SU-DHL-6 (cell line): Measurements from ENCODE around the gene PADI2.

Experiments used
- H2AFZ ChIP-seq: fragments of 200-600 bp; sonication (generic); 2 replicates; pipeline ENCODE4 v1.6.1; 2014; ENCODE audit warnings: low read depth, mild to moderate bottlenecking, moderate library complexity, mixed read lengths, antibody characterized with exemption, low read length; ENCODE audit not compliant: severe bottlenecking
- H3F3A ChIP-seq: fragments of 200-600 bp; shearing (Covaris generic); 2 replicates; pipeline ENCODE4 v1.6.0; 2016; ENCODE audit warnings: antibody characterized with exemption, mild to moderate bottlenecking; ENCODE audit not compliant: insufficient read depth
- H3K27ac ChIP-seq: fragments of 200-600 bp; sonication (generic); 2 replicates; pipeline ENCODE4 v1.5.1; 2016; ENCODE audit warnings: low read depth, mild to moderate bottlenecking, low read length, moderate library complexity, mixed read lengths
- H3K27me3 ChIP-seq: fragments of 200-600 bp; sonication (generic), shearing (Covaris generic); 2 replicates; pipeline ENCODE4 v1.6.0; 2014; ENCODE audit warnings: mild to moderate bottlenecking, low read length
- H3K36me3 ChIP-seq: fragments of 200-600 bp; sonication (generic); 2 replicates; pipeline ENCODE4 v1.6.1; 2014; ENCODE audit warnings: mild to moderate bottlenecking, low read length, mixed read lengths
- H3K4me2 ChIP-seq: fragments of 300-600, 200-600 bp; shearing (Covaris generic), sonication (generic); 2 replicates; pipeline ENCODE4 v1.6.0; 2014; ENCODE audit warnings: low read length, low read depth, mild to moderate bottlenecking; ENCODE audit not compliant: poor library complexity, severe bottlenecking
- H3K4me3 ChIP-seq: fragments of 200-600 bp; sonication (generic); 2 replicates; pipeline ENCODE4 v1.5.1; 2014; ENCODE audit warnings: antibody characterized with exemption, low read length, mild to moderate bottlenecking, mixed read lengths; ENCODE audit not compliant: insufficient read depth, poor library complexity, severe bottlenecking
- H3K79me2 ChIP-seq: fragments of 200-600 bp; sonication (generic); 2 replicates; pipeline ENCODE4 v1.6.1; 2014; ENCODE audit warnings: mild to moderate bottlenecking, low read length, moderate library complexity; ENCODE audit not compliant: insufficient read depth
- H3K9ac ChIP-seq: fragments of 200-600 bp; sonication (generic); 2 replicates; pipeline ENCODE4 v1.7.0; 2014; ENCODE audit warnings: mild to moderate bottlenecking, low read length
- H3K9me2 ChIP-seq: fragments of 200-600 bp; sonication (generic); replicated peaks from 2 replicates; pipeline ENCODE4 v1.6.1; 2014; ENCODE audit warnings: low read length; ENCODE audit not compliant: insufficient read depth
- H3K9me3 ChIP-seq: fragments of 200-600 bp; sonication (generic); 2 replicates; pipeline ENCODE4 v1.6.1; 2014; ENCODE audit warnings: low read length, mixed read lengths; ENCODE audit not compliant: insufficient read depth
- H4K20me1 ChIP-seq: fragments of 200-600 bp; sonication (generic); 2 replicates; pipeline ENCODE4 v1.6.1; 2014; ENCODE audit warnings: low read depth, mild to moderate bottlenecking, antibody characterized with exemption, low read length, moderate library complexity, mixed read lengths
- CTCF ChIP-seq: fragments of 200-600 bp; sonication (generic); IDR thresholded peaks from one replicate; pipeline ENCODE4 v1.5.1; 2017; ENCODE audit warnings: antibody characterized with exemption, mild to moderate bottlenecking, low read length, moderate library complexity; ENCODE audit not compliant: insufficient read depth, poor library complexity, severe bottlenecking
- EZH2phosphoT487 ChIP-seq: fragments of 200-600 bp; sonication (generic), shearing (Covaris generic); conservative IDR thresholded peaks from 2 replicates; pipeline ENCODE4 v1.6.1; 2018; ENCODE audit warnings: mild to moderate bottlenecking, antibody characterized with exemption, low read length, moderate library complexity, mixed read lengths

PADI2 gene

GRCh38 chr1:17117451-17118265 is 1.6 kb downstream of the PADI2 start:
- Histone ChIP-seq H3K27ac (no peak overlapping the region), H2AFZ (no peak overlapping the region), H3K79me2 (no peaks in the 10 kb centered on the region), H3K27me3 (no peaks in the 10 kb centered on the region), H3K4me3 (no peak overlapping the region), H3K9ac (no peak overlapping the region), H3K4me2 (no peak overlapping the region), H3K36me3 (no peaks in the 10 kb centered on the region), H3F3A (no peaks in the 10 kb centered on the region), H4K20me1 (no peaks in the 10 kb centered on the region), H3K9me2 (no peaks in the 10 kb centered on the region), H3K9me3 (no peaks in the 10 kb centered on the region)
- TF ChIP-seq EZH2phosphoT487: no peak
- TF ChIP-seq CTCF: no peak

GRCh38 chr1:17116643-17117042 is 2.6 kb downstream of the PADI2 start:
- Histone ChIP-seq H2AFZ (no peak overlapping the region), H3K4me2 (no peak overlapping the region), H3K9ac (no peak overlapping the region), H3K9me2 (no peaks in the 10 kb centered on the region), H3K9me3 (no peaks in the 10 kb centered on the region), H3K36me3 (no peaks in the 10 kb centered on the region), H3K27ac (no peak overlapping the region), H3K27me3 (no peaks in the 10 kb centered on the region), H3K4me3 (no peak overlapping the region), H4K20me1 (no peaks in the 10 kb centered on the region), H3K79me2 (no peaks in the 10 kb centered on the region), H3F3A (no peaks in the 10 kb centered on the region)
- TF ChIP-seq CTCF (no peak), EZH2phosphoT487 (no peak)

GRCh38 chr1:17113963-17114362 is 5.3 kb downstream of the PADI2 start:
- no peak for TF ChIP-seq CTCF
- TF ChIP-seq EZH2phosphoT487: no peak
- H3K9me2 ChIP-seq: no peaks in the 10 kb centered on the region
- H3K27ac ChIP-seq: no peak overlapping the region
- H3K9me3 ChIP-seq: no peaks in the 10 kb centered on the region
- no peaks in the 10 kb centered on the region for H3K27me3 ChIP-seq
- no peak overlapping the region for H2AFZ ChIP-seq
- H3K36me3 ChIP-seq: no peaks in the 10 kb centered on the region
- H3K4me3 ChIP-seq: no peak overlapping the region
- H4K20me1 ChIP-seq: no peaks in the 10 kb centered on the region
- no peaks in the 10 kb centered on the region for H3F3A ChIP-seq
- no peak overlapping the region for H3K4me2 ChIP-seq
- no peak overlapping the region for H3K9ac ChIP-seq
- H3K79me2 ChIP-seq: no peaks in the 10 kb centered on the region
